HG02642 (cell line): Measurements from ENCODE around the gene MRM1.

Source experiments
- ATAC-seq: cut with Tn5 transposase; IDR thresholded peaks from one replicate; pipeline ENCODE4 v1.9.1; 2021; ENCODE audit warnings: mild to moderate bottlenecking; ENCODE audit not compliant: unreplicated experiment, poor library complexity

MRM1 gene

DNA sequence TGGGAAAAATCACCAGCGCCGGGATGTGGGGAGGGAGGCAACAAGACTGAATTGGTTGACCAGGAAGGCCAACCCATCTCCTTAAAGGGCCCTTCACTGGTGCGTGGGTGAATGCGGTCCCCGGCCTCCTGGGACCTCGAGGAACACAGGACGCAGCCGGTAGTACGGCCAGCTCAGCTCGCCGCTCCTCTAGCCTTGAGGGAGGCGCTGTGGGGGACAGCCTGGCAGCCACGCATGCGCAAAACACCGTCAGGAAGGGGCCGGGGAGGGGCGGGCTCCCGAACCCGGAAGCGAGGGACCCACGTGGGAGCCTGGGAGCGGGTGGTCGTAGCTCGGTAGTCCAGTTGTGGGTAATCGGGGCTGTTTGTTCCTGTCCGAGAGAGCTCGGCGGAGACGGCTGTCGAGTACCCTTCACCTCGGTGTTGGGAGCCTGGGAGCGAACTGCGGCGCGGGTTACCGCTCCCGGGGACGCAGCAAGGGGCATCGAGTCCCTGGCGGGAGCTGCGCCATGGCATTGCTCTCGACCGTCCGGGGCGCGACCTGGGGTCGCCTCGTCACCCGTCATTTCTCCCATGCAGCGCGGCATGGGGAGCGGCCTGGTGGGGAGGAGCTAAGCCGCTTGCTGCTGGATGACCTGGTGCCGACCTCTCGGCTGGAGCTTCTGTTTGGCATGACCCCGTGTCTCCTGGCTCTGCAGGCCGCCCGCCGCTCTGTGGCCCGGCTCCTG is at the start of gene MRM1:
Gene MRM1, plus strand, starts transcription at position 281 of the 727 bp plus-strand sequence. Its CDS starts 228 bp downstream, at position 509.
- peak; percentile 83 for ATAC-seq

GRCh38 chr17:36553459-36553858 is 47.9 kb upstream of the MRM1 start:
- ATAC-seq: no peak

GRCh38 chr17:36566081-36566480 is 35.3 kb upstream of the MRM1 start:
- no peak for ATAC-seq

DNA sequence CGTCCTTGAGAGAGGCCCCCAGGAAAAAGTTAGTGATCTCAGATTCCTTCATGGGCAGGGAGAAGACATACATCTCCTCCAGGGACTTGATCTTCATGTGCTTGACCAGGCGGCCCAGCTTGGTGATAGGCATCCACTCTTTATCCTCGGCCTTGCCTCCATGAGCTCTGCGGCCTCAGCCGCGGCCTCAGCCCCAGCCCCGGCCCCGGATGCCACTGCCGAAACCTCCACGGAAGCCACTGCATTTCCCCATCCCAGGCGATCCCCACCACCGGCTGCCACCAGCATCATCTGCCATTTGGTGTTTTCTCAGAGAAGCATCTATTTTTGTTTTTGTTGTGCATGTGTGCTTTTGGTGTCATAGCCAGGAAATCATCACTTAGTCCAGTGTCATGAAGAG is 26.4 kb upstream of the MRM1 start:
- ATAC-seq: no peak

GRCh38 chr17:36576793-36577192 is 24.6 kb upstream of the MRM1 start:
- no peak for ATAC-seq

- ATAC-seq: no peak
Measured at GRCh38 chr17:36578671-36579070, 22.7 kb upstream of the MRM1 start.

- no peak for ATAC-seq
Measured at GRCh38 chr17:36583787-36584186, 17.6 kb upstream of the MRM1 start.

DNA sequence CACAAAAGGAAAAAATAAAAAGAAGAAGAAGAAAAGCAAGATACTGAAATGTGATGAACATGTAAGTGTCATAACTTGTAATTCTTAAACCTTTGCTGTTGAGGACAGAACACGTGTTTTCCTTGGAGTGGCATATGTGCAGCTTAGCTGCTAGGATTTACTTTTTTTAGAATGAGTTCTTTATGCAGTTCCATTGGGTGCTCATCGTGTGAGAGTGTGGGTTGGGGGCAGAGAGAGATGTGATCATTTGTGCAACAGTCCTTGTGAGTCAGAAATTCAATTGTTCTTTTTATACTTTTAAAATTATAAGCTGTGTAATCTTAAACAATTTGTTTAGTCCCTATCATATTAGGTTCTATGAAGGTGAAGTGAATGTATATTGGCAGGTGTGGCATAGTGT is 15.2 kb upstream of the MRM1 start:
- no peak for ATAC-seq

GRCh38 chr17:36590082-36590481 is 11.3 kb upstream of the MRM1 start:
- no peak for ATAC-seq

DNA sequence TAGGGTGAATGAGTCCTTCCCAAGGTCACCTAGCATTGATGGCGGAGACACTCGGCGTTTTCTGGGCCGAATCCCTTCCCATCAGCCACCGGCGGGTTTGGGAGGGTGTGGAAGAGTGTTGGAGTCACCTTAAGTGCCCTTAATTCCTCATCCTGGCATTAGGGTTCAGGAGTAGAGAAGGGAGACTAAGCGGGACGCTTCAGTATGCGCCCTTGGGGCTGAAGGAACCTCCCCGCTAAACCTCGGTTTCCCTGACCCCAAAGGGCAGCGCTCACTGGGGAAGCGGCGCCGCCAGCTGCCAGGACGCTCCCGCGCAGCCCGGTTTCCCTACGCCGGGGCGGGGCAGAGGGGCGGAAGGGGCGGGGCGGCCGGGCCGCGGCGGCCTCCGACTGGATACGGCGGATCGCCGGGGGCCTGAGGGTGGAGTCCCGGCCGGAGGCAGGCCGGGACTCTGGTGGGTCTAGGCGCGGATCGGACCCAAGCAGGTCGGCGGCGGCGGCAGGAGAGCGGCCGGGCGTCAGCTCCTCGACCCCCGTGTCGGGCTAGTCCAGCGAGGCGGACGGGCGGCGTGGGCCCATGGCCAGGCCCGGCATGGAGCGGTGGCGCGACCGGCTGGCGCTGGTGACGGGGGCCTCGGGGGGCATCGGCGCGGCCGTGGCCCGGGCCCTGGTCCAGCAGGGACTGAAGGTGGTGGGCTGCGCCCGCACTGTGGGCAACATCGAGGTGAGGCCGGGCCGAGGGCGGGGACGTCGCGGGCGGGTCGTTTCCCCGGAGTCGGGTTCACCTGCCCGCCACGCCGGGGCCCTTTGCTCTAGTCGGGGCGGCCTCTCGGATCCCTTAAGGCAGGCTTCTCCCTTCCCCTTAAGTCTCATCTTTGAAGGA is 9.7 kb upstream of the MRM1 start, which contains the start of gene DHRS11:
Gene DHRS11, plus strand, starts transcription at position 446 of the 882 bp plus-strand sequence. Its CDS starts 131 bp downstream, at position 577.
- peak; percentile 90 for ATAC-seq

- ATAC-seq: no peak
Measured at GRCh38 chr17:36592316-36592715, 9.1 kb upstream of the MRM1 start.

DNA sequence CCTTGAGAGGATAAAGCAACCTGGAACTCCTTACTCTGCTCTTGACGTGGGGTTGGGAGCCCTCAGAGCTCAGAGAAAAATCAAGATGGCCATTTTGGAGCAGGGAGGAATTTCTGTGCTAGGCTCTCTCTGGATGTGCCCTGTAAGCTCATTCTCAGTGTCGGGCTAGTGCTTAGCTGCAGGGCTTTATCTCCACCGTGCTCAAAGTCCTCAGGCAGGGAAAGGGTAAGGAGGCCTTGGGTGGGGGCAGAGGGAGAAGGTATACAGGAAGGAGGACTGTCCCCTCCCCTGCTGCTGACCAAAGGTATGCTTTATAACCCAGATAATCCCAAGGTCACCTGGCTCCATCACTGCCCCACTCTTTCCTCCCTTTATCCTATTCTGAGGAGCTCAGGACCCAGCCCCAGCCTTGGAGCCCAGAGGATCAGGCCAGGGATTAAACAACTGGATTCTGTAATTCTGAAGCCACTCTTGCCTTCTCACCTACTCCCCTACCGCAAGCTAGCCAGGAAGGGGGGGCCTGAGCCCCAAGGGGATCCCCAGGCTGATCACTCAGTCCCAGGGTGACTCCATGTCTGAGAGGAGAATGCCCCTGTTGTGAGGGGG is 8.6 kb upstream of the MRM1 start:
- ATAC-seq: no peak

DNA sequence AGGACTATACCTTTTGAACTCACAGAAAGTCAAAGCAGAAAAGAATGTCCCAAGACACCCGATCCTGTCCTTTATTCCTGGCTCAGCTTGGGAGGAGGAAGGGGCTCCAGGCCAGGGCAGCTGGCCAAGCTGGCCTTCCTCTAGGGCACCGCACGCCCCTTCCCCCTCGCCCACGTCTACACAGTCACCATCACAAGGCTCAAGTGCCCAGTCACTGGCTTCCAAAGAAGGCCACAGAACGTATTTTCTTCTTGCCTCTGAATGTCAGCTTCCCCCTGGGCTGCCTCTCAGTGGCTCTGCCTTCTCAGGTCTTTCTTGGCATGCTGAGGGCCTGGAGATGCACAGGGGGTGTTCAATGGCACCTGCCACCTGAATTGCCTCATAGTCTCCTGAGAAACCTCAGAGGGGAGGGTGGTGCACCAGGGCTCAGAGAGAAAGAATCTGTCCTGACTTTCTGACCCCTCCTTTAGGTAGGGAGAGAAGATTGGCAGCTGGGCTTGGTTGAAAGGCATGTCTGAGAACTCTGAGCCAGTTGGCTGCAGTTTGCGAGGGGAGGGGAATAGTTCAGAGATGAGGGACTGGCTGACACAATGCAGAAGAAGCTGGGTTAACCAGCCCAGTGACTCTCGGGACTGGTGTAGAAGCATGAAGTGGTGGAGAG is 7.6 kb upstream of the MRM1 start:
- no peak for ATAC-seq

GRCh38 chr17:36594626-36595401 is 6.6 kb upstream of the MRM1 start:
- no peak for ATAC-seq

DNA sequence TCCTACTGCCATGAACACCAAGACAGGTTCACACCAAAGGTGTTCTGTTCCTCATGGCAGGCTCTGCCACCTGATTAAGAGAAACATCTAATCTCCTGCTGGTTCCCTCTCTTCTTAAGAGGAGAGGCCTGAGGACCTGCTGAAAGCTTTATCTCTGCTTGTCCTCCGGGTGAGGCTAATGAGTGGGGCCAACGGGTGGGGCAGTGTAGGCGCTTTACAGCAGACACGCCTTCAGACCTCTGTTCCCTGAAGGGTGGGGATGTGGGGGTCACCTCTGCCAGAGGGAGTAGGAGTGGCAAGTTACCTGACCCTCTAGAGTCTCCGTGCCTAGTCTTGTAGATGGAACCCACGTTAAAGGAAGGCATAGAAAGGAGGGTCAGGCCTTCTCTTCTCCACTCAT is 4.2 kb upstream of the MRM1 start:
- no peak for ATAC-seq

- no peak for ATAC-seq
Measured at GRCh38 chr17:36597866-36598777, 3.3 kb upstream of the MRM1 start.

GRCh38 chr17:36598951-36599401 is 2.4 kb upstream of the MRM1 start:
- no peak for ATAC-seq

DNA sequence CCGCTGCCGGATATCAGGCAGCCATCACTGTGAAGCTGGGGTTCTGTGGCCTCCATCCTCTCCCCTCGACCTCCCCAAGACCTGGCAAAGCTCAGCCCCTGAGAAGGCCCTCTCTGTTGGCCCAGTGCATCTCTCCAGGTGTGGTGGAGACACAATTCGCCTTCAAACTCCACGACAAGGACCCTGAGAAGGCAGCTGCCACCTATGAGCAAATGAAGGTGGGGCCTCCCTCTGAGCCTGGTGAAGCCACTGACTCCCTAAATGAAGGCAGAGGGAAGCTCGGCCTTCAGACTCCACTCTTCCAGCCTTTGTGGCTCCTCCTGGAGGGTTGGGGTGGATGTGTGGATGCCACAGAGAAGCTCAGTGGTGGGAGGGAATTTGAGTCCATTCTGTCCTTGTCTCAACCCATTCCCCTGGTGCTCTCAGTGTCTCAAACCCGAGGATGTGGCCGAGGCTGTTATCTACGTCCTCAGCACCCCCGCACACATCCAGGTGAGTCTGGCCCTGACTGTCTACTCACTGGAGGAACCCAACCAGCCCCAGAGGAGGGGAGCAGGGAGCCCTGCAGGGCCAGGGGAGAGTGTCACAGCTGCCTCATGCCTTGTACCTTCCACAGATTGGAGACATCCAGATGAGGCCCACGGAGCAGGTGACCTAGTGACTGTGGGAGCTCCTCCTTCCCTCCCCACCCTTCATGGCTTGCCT is 1.7 kb upstream of the MRM1 start:
- no peak for ATAC-seq
